GM10266 (cell line): ENCODE measurements around the gene AGPAT3.

Experiments
- DNase-seq: peaks from one replicate; pipeline ENCODE4 v3.0.0; 2012; ENCODE audit errors: extremely low spot score
- CTCF ChIP-seq: IDR thresholded peaks from 2 replicates; pipeline ENCODE4 v1.5.1; 2012; ENCODE audit warnings: mild to moderate bottlenecking, low read depth; ENCODE audit not compliant: control insufficient read depth, insufficient read depth; ENCODE audit errors: missing control alignments

Gene AGPAT3

DNA sequence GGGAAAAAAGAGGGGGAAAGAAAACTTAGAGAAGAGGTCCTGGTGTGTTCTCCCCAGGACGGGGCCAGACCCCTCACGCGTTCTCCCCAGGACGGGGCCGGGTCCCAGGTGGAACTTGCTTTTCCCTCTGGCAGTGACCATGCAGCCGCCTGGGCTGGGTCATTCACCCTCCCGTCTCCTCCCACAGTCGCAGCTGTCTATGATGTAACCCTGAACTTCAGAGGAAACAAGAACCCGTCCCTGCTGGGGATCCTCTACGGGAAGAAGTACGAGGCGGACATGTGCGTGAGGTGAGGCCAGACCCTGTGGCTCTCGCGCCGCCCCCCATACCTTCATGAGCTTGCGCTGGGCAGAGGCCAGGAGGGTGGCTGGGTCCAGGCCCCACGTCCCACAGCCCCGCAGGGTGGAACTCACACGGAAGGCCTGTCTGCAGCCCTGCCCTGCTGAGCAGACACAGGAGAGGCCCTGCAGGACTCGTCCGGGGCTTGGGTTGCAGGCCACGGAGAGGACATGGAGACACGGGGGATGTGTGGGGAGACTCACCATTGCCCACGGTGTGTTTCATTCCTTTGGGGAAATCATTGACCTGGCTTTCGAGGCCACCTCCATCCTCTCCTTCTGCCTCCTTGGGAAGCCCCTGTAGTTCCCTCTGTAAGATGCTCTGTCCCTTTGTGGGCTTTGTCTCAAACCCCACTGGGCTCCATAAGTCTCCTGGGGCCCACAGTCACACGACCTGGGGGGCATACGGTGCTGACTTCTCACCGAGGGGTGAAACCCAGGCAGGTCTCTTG lies 106.4 kb downstream of the AGPAT3 start:
- TF ChIP-seq CTCF, result no peak
- DNase-seq, result no peak

- no peak for DNase-seq
- TF ChIP-seq CTCF, result no peak
These were observed 106.9 kb downstream of the AGPAT3 start for GRCh38 chr21:43971992-43972255.

DNA sequence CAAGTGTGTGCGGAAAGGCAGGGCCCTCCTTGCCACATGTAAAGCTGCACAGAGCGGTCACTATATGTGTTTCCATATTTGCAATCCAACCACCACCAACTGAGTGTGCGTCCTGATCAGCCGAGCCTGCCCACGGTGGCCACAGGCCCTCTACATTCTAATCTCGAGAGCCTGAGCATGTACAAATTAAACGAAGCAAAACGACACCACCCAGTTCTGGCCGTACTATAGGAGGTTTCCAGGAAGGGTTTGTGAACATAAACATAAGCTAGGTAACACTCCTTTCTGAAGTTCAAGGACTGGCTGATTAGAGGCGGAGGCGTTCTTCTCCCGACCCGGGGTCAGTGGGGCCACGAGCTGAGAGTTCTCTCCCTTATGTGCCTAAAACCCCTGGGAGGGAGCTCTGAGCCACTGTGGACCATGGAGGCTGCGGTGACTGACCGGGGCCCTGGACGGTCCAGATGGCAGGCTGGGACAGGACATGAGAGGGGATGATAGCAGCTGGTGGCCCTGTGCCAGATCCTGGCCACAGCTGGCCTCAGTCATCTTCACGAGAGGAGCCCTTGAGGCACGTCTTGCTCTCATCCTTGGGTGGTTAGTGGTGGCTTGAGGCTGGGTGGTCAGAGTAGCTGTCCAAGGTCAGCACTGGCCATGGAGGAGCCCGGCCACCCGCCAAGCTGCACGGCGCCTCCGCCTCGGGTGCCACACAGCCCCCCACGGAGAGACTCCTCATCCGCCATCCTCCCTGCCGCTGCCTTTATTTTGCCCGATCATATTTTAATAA lies 108.0 kb downstream of the AGPAT3 start:
- DNase-seq, result no peak
- TF ChIP-seq CTCF, result no peak

- TF ChIP-seq CTCF, result no peak
- DNase-seq, result no peak
These were observed 108.6 kb downstream of the AGPAT3 start for GRCh38 chr21:43973634-43973955.

- TF ChIP-seq CTCF, result no peak
- DNase-seq, result no peak
These were observed 109.9 kb downstream of the AGPAT3 start for GRCh38 chr21:43974791-43975468.

- TF ChIP-seq CTCF, result peak; percentile 91
- DNase-seq, result peak; percentile 91
These were observed 110.6 kb downstream of the AGPAT3 start for GRCh38 chr21:43975469-43976098.
